ENCODE results near the gene CTNNA1.

GRCh38 chr5:138784590-138784989 lies 31.4 kb downstream of the CTNNA1 start:
- TF ChIP-seq POLR2AphosphoS5 (IDR thresholded peaks at IDR 0.05; ENCODE audit: low read depth, low read length): no peak
- no peak for TF ChIP-seq POLR2A (IDR thresholded peaks at IDR 0.05; ENCODE audit: low read depth, low read length)

Data from GM12892 (cell line).